ENCODE measurements around the gene CSGALNACT2. TPM values are rescaled to one million over a fixed set of nuclear protein-coding genes. Genes with fewer than 3 reads are reported as not detected.

CSGALNACT2 gene
- total and polyA plus RNA-seq, 10 of the 15 experiments (the other 5 are each of a cell fraction or from before 2014, with no cell fraction given) = 2.5 to 12.6 (median 8.7) TPM

- FAIRE-seq (no peak), ATAC-seq (no peak), DNase-seq (ENCODE audit: low read depth, low spot score) (no peak)
- Histone ChIP-seq H2AFZ (ENCODE audit: control insufficient read depth, low read depth, low read length) (no peak overlapping the region), H3K27ac (ENCODE audit: control insufficient read depth, insufficient read depth) (no peak overlapping the region), H3K79me2 (ENCODE audit: control insufficient read depth, insufficient read depth, low read length) (peaks cover 6% of the 10 kb centered on the region), H3K4me2 (ENCODE audit: control insufficient read depth, insufficient read depth) (no peak overlapping the region), H3K36me3 (ENCODE audit: control insufficient read depth in 2 of 2, insufficient read depth in 2 of 2, low read length in 1 of 2) (peaks cover 0 to 2% of the 10 kb centered on the region in 2 experiments; a peak in 1 of 4 replicates), H3K9ac (ENCODE audit: control insufficient read depth, insufficient read depth, low read length) (no peak overlapping the region), H3K4me1 (ENCODE audit: control insufficient read depth, insufficient read depth, low read length) (no peaks in the 10 kb centered on the region; the same call in 1 of the 2 replicates), H3K9me3 (replicated peaks; ENCODE audit: control insufficient read depth, insufficient read depth, low read length) (no peaks in the 10 kb centered on the region), H3K4me3 (no peak overlapping the region), H4K20me1 (ENCODE audit: control insufficient read depth, insufficient read depth) (no peaks in the 10 kb centered on the region), H3K27me3 (replicated peaks in 1 of 2; ENCODE audit: control insufficient read depth in 2 of 2, insufficient read depth in 2 of 2, low read length in 1 of 2) (no peaks in the 10 kb centered on the region)
- ChIA-PET POLR2A (no interaction called here), CTCF (interaction anchor here (1.2 to 1.7 kb wide), 2 partner anchors 45 to 48 kb away, joined by 5 to 6 read pairs; no protein-coding TSS in a partner anchor), RAD21 (ENCODE audit: unreplicated experiment) (no interaction called here), SMC1A (ENCODE audit: uncharacterized antibody, unreplicated experiment) (interaction anchor here (1.0 to 1.5 kb wide), 2 partner anchors 9 to 17 kb away, joined by 3 to 5 read pairs; no protein-coding TSS in a partner anchor)
- in situ Hi-C loops (cut with MboI) = loop anchor here (25.0 kb wide), 1 partner anchor 1806 kb away; the partner anchor contains the start of gene RASSF4
- no TSS peak for BruUV-seq (replicated peaks)
- intact Hi-C loops (cut with micrococcal nuclease; ENCODE audit: unreplicated experiment) = no loop called here
- no peak for TF ChIP-seq KLF5 (IDR thresholded peaks at IDR 0.05; ENCODE audit: partially characterized antibody)
- TF ChIP-seq RUNX3 (IDR thresholded peaks at IDR 0.05; ENCODE audit: low read length) = no peak
- TF ChIP-seq, protein P1, sequence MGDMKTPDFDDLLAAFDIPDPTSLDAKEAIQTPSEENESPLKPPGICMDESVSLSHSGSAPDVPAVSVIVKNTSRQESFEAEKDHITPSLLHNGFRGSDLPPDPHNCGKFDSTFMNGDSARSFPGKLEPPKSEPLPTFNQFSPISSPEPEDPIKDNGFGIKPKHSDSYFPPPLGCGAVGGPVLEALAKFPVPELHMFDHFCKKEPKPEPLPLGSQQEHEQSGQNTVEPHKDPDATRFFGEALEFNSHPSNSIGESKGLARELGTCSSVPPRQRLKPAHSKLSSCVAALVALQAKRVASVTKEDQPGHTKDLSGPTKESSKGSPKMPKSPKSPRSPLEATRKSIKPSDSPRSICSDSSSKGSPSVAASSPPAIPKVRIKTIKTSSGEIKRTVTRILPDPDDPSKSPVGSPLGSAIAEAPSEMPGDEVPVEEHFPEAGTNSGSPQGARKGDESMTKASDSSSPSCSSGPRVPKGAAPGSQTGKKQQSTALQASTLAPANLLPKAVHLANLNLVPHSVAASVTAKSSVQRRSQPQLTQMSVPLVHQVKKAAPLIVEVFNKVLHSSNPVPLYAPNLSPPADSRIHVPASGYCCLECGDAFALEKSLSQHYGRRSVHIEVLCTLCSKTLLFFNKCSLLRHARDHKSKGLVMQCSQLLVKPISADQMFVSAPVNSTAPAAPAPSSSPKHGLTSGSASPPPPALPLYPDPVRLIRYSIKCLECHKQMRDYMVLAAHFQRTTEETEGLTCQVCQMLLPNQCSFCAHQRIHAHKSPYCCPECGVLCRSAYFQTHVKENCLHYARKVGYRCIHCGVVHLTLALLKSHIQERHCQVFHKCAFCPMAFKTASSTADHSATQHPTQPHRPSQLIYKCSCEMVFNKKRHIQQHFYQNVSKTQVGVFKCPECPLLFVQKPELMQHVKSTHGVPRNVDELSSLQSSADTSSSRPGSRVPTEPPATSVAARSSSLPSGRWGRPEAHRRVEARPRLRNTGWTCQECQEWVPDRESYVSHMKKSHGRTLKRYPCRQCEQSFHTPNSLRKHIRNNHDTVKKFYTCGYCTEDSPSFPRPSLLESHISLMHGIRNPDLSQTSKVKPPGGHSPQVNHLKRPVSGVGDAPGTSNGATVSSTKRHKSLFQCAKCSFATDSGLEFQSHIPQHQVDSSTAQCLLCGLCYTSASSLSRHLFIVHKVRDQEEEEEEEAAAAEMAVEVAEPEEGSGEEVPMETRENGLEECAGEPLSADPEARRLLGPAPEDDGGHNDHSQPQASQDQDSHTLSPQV (IDR thresholded peaks at IDR 0.05) = no peak
- TF ChIP-seq HDAC2 (IDR thresholded peaks at IDR 0.05) = no peak
- TF ChIP-seq CHD2 (IDR thresholded peaks at IDR 0.05; ENCODE audit: borderline replicate concordance, low read depth, low read length) = no peak
- TF ChIP-seq RELA (IDR thresholded peaks at IDR 0.05; ENCODE audit: borderline replicate concordance, partially characterized antibody) = no peak
- TF ChIP-seq MEF2A (IDR thresholded peaks at IDR 0.05; ENCODE audit: insufficient read depth, low read depth, low read length) = no peak
- no peak for TF ChIP-seq STAT1 (conservative IDR thresholded peaks at IDR 0.05)
- no peak for TF ChIP-seq MTA3 (IDR thresholded peaks at IDR 0.05; ENCODE audit: borderline replicate concordance, low read length)
- TF ChIP-seq NR2C2 (IDR thresholded peaks at IDR 0.05; ENCODE audit: borderline replicate concordance, control insufficient read depth, insufficient read length, low read depth) = no peak
- TF ChIP-seq BCLAF1 (IDR thresholded peaks at IDR 0.05) = no peak
- TF ChIP-seq PKNOX1 (IDR thresholded peaks at IDR 0.05) = no peak
- WGBS (ENCODE audit: insufficient coverage, insufficient replicate concordance, low lambda C conversion rate, missing lambda C conversion rate) = 98% methylated on average over 9 of the region's 9 CpGs
These were observed 18.5 kb downstream of the CSGALNACT2 start for GRCh38 chr10:43156590-43157341.
